Fibroblast of skin of right biceps (primary cell): Measurements from ENCODE around the gene SUSD4.
A peak's percentile ranks its signal among the peaks of the same experiment; 100 is the strongest.

Experiments
- DNase-seq: peaks from one replicate; pipeline ENCODE4 v3.0.0-alpha.2; 2013

The SUSD4 gene

GRCh38 chr1:223227031-223227430 is 136.9 kb downstream of the SUSD4 start:
- no peak for DNase-seq

GRCh38 chr1:223226271-223226670 is 137.7 kb downstream of the SUSD4 start:
- no peak for DNase-seq

GRCh38 chr1:223225481-223225880 is 138.5 kb downstream of the SUSD4 start:
- DNase-seq, result no peak

GRCh38 chr1:223225061-223225460 is 138.9 kb downstream of the SUSD4 start:
- DNase-seq, result no peak

GRCh38 chr1:223224465-223224864 is 139.5 kb downstream of the SUSD4 start:
- no peak for DNase-seq

GRCh38 chr1:223223091-223223995 is 140.6 kb downstream of the SUSD4 start:
- DNase-seq, result no peak

- DNase-seq, result no peak
Measured at GRCh38 chr1:223222377-223222776, 141.6 kb downstream of the SUSD4 start.

GRCh38 chr1:223221686-223222085 is 142.3 kb downstream of the SUSD4 start:
- DNase-seq, result no peak

- no peak for DNase-seq
Measured at GRCh38 chr1:223219846-223220610, 143.9 kb downstream of the SUSD4 start.

GRCh38 chr1:223219318-223219635 is 144.7 kb downstream of the SUSD4 start:
- no peak for DNase-seq

GRCh38 chr1:223217781-223218180 is 146.2 kb downstream of the SUSD4 start:
- DNase-seq, result no peak

- DNase-seq, result no peak
Measured at GRCh38 chr1:223216531-223217205, 147.3 kb downstream of the SUSD4 start.

GRCh38 chr1:223216074-223216473 is 147.9 kb downstream of the SUSD4 start:
- DNase-seq, result no peak

GRCh38 chr1:223215026-223215425 is 148.9 kb downstream of the SUSD4 start:
- DNase-seq, result no peak

GRCh38 chr1:223214261-223214807 is 149.6 kb downstream of the SUSD4 start:
- DNase-seq, result no peak

GRCh38 chr1:223212441-223212840 is 151.5 kb downstream of the SUSD4 start:
- DNase-seq, result peak; percentile 21

GRCh38 chr1:223211323-223211985 is 152.5 kb downstream of the SUSD4 start:
- DNase-seq, result no peak

GRCh38 chr1:223210788-223211120 is 153.2 kb downstream of the SUSD4 start:
- peak; percentile 53 for DNase-seq

- no peak for DNase-seq
Measured at GRCh38 chr1:223209992-223210787, 153.8 kb downstream of the SUSD4 start.

GRCh38 chr1:223209293-223209898 is 154.6 kb downstream of the SUSD4 start:
- no peak for DNase-seq
